ENCODE measurements around the gene DYSF.

DYSF gene

GRCh38 chr2:71682341-71682740, 229.0 kb downstream of the DYSF start:
- Histone ChIP-seq H3K4me1 (ENCODE audit: control insufficient read depth, low read length) (no peaks in the 10 kb centered on the region), H4K20me1 (ENCODE audit: control insufficient read depth, insufficient read depth, low read depth, low read length) (no peaks in the 10 kb centered on the region), H3K4me3 (ENCODE audit: low read length) (no peak overlapping the region), H3K79me2 (ENCODE audit: control insufficient read depth, low read length) (no peaks in the 10 kb centered on the region), H3K36me3 (ENCODE audit: control insufficient read depth, low read length) (no peaks in the 10 kb centered on the region), H3K27me3 (ENCODE audit: control insufficient read depth, low read length) (no peaks in the 10 kb centered on the region; the same call in 1 of the 2 replicates), H3K27ac (ENCODE audit: low read depth, low read length) (no peak overlapping the region), H3K4me2 (ENCODE audit: low read length) (no peak overlapping the region), H3K9me2 (replicated peaks; ENCODE audit: control insufficient read depth, low read length) (no peaks in the 10 kb centered on the region), H3F3A (ENCODE audit: control insufficient read depth, insufficient read depth) (no peaks in the 10 kb centered on the region), H3K9me3 (ENCODE audit: control insufficient read depth, insufficient read depth, low read length) (no peaks in the 10 kb centered on the region)
- TF ChIP-seq, protein P1, sequence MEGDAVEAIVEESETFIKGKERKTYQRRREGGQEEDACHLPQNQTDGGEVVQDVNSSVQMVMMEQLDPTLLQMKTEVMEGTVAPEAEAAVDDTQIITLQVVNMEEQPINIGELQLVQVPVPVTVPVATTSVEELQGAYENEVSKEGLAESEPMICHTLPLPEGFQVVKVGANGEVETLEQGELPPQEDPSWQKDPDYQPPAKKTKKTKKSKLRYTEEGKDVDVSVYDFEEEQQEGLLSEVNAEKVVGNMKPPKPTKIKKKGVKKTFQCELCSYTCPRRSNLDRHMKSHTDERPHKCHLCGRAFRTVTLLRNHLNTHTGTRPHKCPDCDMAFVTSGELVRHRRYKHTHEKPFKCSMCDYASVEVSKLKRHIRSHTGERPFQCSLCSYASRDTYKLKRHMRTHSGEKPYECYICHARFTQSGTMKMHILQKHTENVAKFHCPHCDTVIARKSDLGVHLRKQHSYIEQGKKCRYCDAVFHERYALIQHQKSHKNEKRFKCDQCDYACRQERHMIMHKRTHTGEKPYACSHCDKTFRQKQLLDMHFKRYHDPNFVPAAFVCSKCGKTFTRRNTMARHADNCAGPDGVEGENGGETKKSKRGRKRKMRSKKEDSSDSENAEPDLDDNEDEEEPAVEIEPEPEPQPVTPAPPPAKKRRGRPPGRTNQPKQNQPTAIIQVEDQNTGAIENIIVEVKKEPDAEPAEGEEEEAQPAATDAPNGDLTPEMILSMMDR (IDR thresholded peaks at IDR 0.05; ENCODE audit: low read depth, low read length, poor library complexity, severe bottlenecking) = no peak
- TF ChIP-seq EZH2phosphoT487 (IDR thresholded peaks at IDR 0.05; ENCODE audit: borderline replicate concordance, low read length) = no peak

- no peaks in the 10 kb centered on the region for H3K79me2 ChIP-seq (ENCODE audit: control insufficient read depth, low read length)
- no peak overlapping the region for H3K4me2 ChIP-seq (ENCODE audit: low read length)
- TF ChIP-seq, protein P1 (IDR thresholded peaks at IDR 0.05; ENCODE audit: low read depth, low read length, poor library complexity, severe bottlenecking) = no peak
- no peak for TF ChIP-seq EZH2phosphoT487 (IDR thresholded peaks at IDR 0.05; ENCODE audit: borderline replicate concordance, low read length)
- H3K36me3 ChIP-seq (ENCODE audit: control insufficient read depth, low read length) = no peaks in the 10 kb centered on the region
- no peaks in the 10 kb centered on the region for H4K20me1 ChIP-seq (ENCODE audit: control insufficient read depth, insufficient read depth, low read depth, low read length)
- no peaks in the 10 kb centered on the region for H3K9me2 ChIP-seq (replicated peaks; ENCODE audit: control insufficient read depth, low read length)
- no peaks in the 10 kb centered on the region for H3K9me3 ChIP-seq (ENCODE audit: control insufficient read depth, insufficient read depth, low read length)
- H3K4me1 ChIP-seq (ENCODE audit: control insufficient read depth, low read length) = no peaks in the 10 kb centered on the region
- H3K4me3 ChIP-seq (ENCODE audit: low read length) = no peak overlapping the region
- no peak overlapping the region for H3K27ac ChIP-seq (ENCODE audit: low read depth, low read length)
- H3F3A ChIP-seq (ENCODE audit: control insufficient read depth, insufficient read depth) = no peaks in the 10 kb centered on the region
- H3K27me3 ChIP-seq (ENCODE audit: control insufficient read depth, low read length) = no peaks in the 10 kb centered on the region
Observed at GRCh38 chr2:71683070-71683469, 229.7 kb downstream of the DYSF start.

DNA sequence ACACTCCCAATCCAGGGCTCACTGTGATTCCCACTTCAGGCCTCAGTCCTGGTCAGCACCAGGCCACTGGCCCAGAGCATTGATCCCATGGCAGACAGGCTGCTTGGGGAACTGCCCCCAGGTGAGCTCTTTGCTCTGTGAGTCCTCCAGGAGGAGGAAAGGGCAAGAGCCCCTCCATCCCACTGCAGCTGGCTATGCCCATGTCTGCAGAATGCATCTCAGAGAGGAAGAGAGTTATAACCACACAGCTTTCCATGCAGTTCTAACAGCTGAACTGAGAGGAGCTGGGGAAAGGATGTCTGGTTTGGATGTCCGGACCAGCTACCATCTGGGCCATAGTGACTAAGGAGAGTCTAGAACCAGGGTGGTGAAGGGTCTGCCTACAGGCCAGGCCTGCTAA, 230.3 kb downstream of the DYSF start:
- no peak overlapping the region for H3K4me3 ChIP-seq (ENCODE audit: low read length)
- no peaks in the 10 kb centered on the region for H3K9me3 ChIP-seq (ENCODE audit: control insufficient read depth, insufficient read depth, low read length)
- H3K36me3 ChIP-seq (ENCODE audit: control insufficient read depth, low read length) = no peaks in the 10 kb centered on the region
- no peaks in the 10 kb centered on the region for H3K27me3 ChIP-seq (ENCODE audit: control insufficient read depth, low read length)
- no peak overlapping the region for H3K4me2 ChIP-seq (ENCODE audit: low read length)
- H3K4me1 ChIP-seq (ENCODE audit: control insufficient read depth, low read length) = no peaks in the 10 kb centered on the region
- H3K79me2 ChIP-seq (ENCODE audit: control insufficient read depth, low read length) = no peaks in the 10 kb centered on the region
- H3K27ac ChIP-seq (ENCODE audit: low read depth, low read length) = no peak overlapping the region
- no peaks in the 10 kb centered on the region for H4K20me1 ChIP-seq (ENCODE audit: control insufficient read depth, insufficient read depth, low read depth, low read length)
- H3K9me2 ChIP-seq (replicated peaks; ENCODE audit: control insufficient read depth, low read length) = no peaks in the 10 kb centered on the region
- TF ChIP-seq EZH2phosphoT487 (IDR thresholded peaks at IDR 0.05; ENCODE audit: borderline replicate concordance, low read length) = no peak
- TF ChIP-seq, protein P1 (IDR thresholded peaks at IDR 0.05; ENCODE audit: low read depth, low read length, poor library complexity, severe bottlenecking) = no peak
- no peaks in the 10 kb centered on the region for H3F3A ChIP-seq (ENCODE audit: control insufficient read depth, insufficient read depth)
